HCT116 (cell line): Measurements from ENCODE around the gene MEIOC. TPM values are rescaled to one million over a fixed set of nuclear protein-coding genes. Genes with fewer than 3 reads are reported as not detected.

Experiments used
- ATAC-seq: fragments of 200-7000 bp; cut with Tn5 transposase; 2 replicates; pipeline ENCODE4 v1.9.1; 2020; ENCODE audit warnings: mild to moderate bottlenecking, moderate library complexity
- BruUV-seq: library from RNA; stranded (reverse); fragments of 400-500 nt; replicated peaks from 2 replicates; lab custom pipeline; 2021; lab: Mats Ljungman, UMichigan
- CTCF ChIA-PET: fragments of 300-600 bp; sonication (Branson Sonifier 250); formaldehyde crosslinking; loops from one replicate; lab custom pipeline; 2021; ENCODE audit warnings: antibody characterized with exemption; lab: Charles Lee
- POLR2A ChIA-PET: fragments of 300-600, 350-600 bp; sonication (Branson Sonifier 250); formaldehyde crosslinking; loops from one replicate; lab custom pipeline; 2021; ENCODE audit warnings: antibody characterized with exemption; lab: Charles Lee
- RAD21 ChIA-PET, 2 experiments: fragments of 300-600 bp; sonication (Branson Sonifier 250); formaldehyde crosslinking; loops; one replicate each; lab custom pipeline; 2023; ENCODE audit warnings: low total read pairs in 2 of 2; ENCODE audit not compliant: uncharacterized antibody in 2 of 2, unreplicated experiment in 2 of 2, low non-redundant PET in 1 of 2; lab: Charles Lee
- DNase-seq: peaks from one replicate; pipeline ENCODE4 v3.0.0-alpha.2; 2010; ENCODE audit warnings: low read depth, low spot score
- H2AFZ ChIP-seq: fragments of 200-600 bp; shearing (Covaris generic), sonication (generic); 2 replicates; pipeline ENCODE4 v1.6.1; 2017; ENCODE audit warnings: low read depth, mixed run types, mixed read lengths, antibody characterized with exemption, low read length; ENCODE audit not compliant: poor library complexity, severe bottlenecking
- H3K27ac ChIP-seq: 2 replicates; pipeline ENCODE4 v1.5.1; 2012; ENCODE audit warnings: low read depth, low read length
- H3K27me3 ChIP-seq: fragments of 200-600 bp; sonication (generic); 2 replicates; pipeline ENCODE4 v1.6.1; 2016; ENCODE audit warnings: mixed run types, low read length, mixed read lengths; ENCODE audit not compliant: insufficient read depth
- H3K36me3 ChIP-seq, 2 experiments: fragments of 200-500 bp in 1 of 2; fragments of 200-600 bp in 1 of 2; sonication (Bioruptor generic) in 1 of 2; sonication (generic) in 1 of 2; 2 replicates each; pipeline versions ENCODE4 v1.5.1 to v1.6.1; 2014 to 2016; ENCODE audit warnings: low read length in 2 of 2, inconsistent platforms in 1 of 2, mixed read lengths in 1 of 2, mixed run types in 1 of 2; ENCODE audit not compliant: insufficient read depth in 2 of 2, control insufficient read depth in 1 of 2
- H3K4me1 ChIP-seq, 2 experiments: fragments of 200-600 bp in 1 of 2; sonication (generic) in 1 of 2; 2 replicates each; pipeline versions ENCODE4 v1.5.1 to v1.6.1; 2012 to 2017; ENCODE audit warnings: low read length in 2 of 2, inconsistent platforms in 1 of 2, mild to moderate bottlenecking in 1 of 2, mixed read lengths in 1 of 2, mixed run types in 1 of 2, moderate library complexity in 1 of 2; ENCODE audit not compliant: insufficient read depth in 2 of 2, control insufficient read depth in 1 of 2
- H3K4me2 ChIP-seq: fragments of 200-600 bp; sonication (generic); 2 replicates; pipeline ENCODE4 v1.6.1; 2017; ENCODE audit warnings: mixed run types, low read length, mixed read lengths
- H3K4me3 ChIP-seq, 2 experiments: fragments of 200-600 bp in 1 of 2; sonication (generic) in 1 of 2; replicated peaks in 1 of 2; 2 replicates each; pipeline ENCODE4 v1.5.1; 2011 to 2016; ENCODE audit warnings: low read length in 2 of 2, control low read depth in 1 of 2, low read depth in 1 of 2, mild to moderate bottlenecking in 1 of 2, mixed read lengths in 1 of 2, mixed run types in 1 of 2
- H3K79me2 ChIP-seq: fragments of 200-600 bp; sonication (generic); 2 replicates; pipeline ENCODE4 v1.6.1; 2017; ENCODE audit warnings: mild to moderate bottlenecking, mixed run types, low read length, moderate library complexity, mixed read lengths; ENCODE audit not compliant: insufficient read depth
- H3K9ac ChIP-seq: fragments of 200-600 bp; sonication (generic); 2 replicates; pipeline ENCODE4 v1.6.1; 2016; ENCODE audit warnings: low read length, mixed read lengths
- H3K9me2 ChIP-seq: fragments of 200-600 bp; sonication (generic), shearing (Covaris generic); 2 replicates; pipeline ENCODE4 v1.6.1; 2017; ENCODE audit warnings: mixed run types, mild to moderate bottlenecking, moderate library complexity; ENCODE audit not compliant: insufficient read depth
- H3K9me3 ChIP-seq, 2 experiments: fragments of 200-500 bp in 1 of 2; fragments of 200-600 bp in 1 of 2; sonication (Bioruptor generic) in 1 of 2; sonication (generic) in 1 of 2; 2 replicates each; pipeline ENCODE4 v1.6.1; 2014 to 2017; ENCODE audit warnings: low read length in 2 of 2, mixed read lengths in 2 of 2, inconsistent platforms in 1 of 2, low read depth in 1 of 2, mild to moderate bottlenecking in 1 of 2, mixed run types in 1 of 2, moderate library complexity in 1 of 2; ENCODE audit not compliant: control insufficient read depth in 1 of 2, insufficient read depth in 1 of 2
- H4K20me1 ChIP-seq: fragments of 200-600 bp; sonication (generic), shearing (Covaris generic); 2 replicates; pipeline ENCODE4 v1.6.1; 2017; ENCODE audit warnings: mixed run types, mild to moderate bottlenecking, moderate library complexity; ENCODE audit not compliant: insufficient read depth
- ATF3 ChIP-seq: IDR thresholded peaks from 2 replicates; pipeline ENCODE4 v1.6.1; 2012
- CBX3 ChIP-seq: IDR thresholded peaks from 2 replicates; pipeline ENCODE4 v1.6.1; 2012; ENCODE audit warnings: low read depth
- CTCF ChIP-seq, 3 experiments: fragments of 200-600 bp in 1 of 3; sonication (generic) in 1 of 3; IDR thresholded peaks in 2 of 3; conservative IDR thresholded peaks in 1 of 3; 2 replicates each; pipeline ENCODE4 v1.5.1; 2012 to 2017; ENCODE audit warnings: low read depth in 2 of 3, low read length in 2 of 3, antibody characterized with exemption in 1 of 3, borderline replicate concordance in 1 of 3, control low read depth in 1 of 3, mild to moderate bottlenecking in 1 of 3, mixed read lengths in 1 of 3, mixed run types in 1 of 3, moderate library complexity in 1 of 3; ENCODE audit not compliant: insufficient read depth in 1 of 3
- EGR1 ChIP-seq: IDR thresholded peaks from 2 replicates; pipeline ENCODE4 v1.6.1; 2012; ENCODE audit warnings: low read depth
- ELF1 ChIP-seq: IDR thresholded peaks from 2 replicates; pipeline ENCODE4 v1.6.1; 2012; ENCODE audit warnings: low read depth, borderline replicate concordance
- FOSL1 ChIP-seq: IDR thresholded peaks from 2 replicates; pipeline ENCODE4 v1.6.1; 2012; ENCODE audit warnings: low read depth
- JUND ChIP-seq: IDR thresholded peaks from 2 replicates; pipeline ENCODE4 v1.6.1; 2012
- MAX ChIP-seq: IDR thresholded peaks from 2 replicates; pipeline ENCODE4 v1.6.1; 2012
- RAD21 ChIP-seq: IDR thresholded peaks from 2 replicates; pipeline ENCODE4 v1.6.1; 2012; ENCODE audit warnings: low read depth, mild to moderate bottlenecking
- REST ChIP-seq: IDR thresholded peaks from 2 replicates; pipeline ENCODE4 v1.6.1; 2012; ENCODE audit warnings: low read depth
- SIN3A ChIP-seq: IDR thresholded peaks from 2 replicates; pipeline ENCODE4 v1.6.1; 2012; ENCODE audit warnings: low read depth
- SP1 ChIP-seq: IDR thresholded peaks from 2 replicates; pipeline ENCODE4 v1.6.1; 2012; ENCODE audit warnings: low read depth
- TCF7L2 ChIP-seq: IDR thresholded peaks from 2 replicates; pipeline ENCODE4 v1.7.0; 2011; ENCODE audit warnings: borderline replicate concordance, inconsistent platforms; ENCODE audit not compliant: insufficient read depth, insufficient read length; ENCODE audit errors: extremely low read depth
- YY1 ChIP-seq: IDR thresholded peaks from 2 replicates; pipeline ENCODE4 v1.6.1; 2011; ENCODE audit warnings: low read length, low read depth, moderate library complexity, mild to moderate bottlenecking; ENCODE audit not compliant: insufficient replicate concordance; ENCODE audit errors: extremely low read depth
- ZBTB33 ChIP-seq: IDR thresholded peaks from 2 replicates; pipeline ENCODE4 v1.6.1; 2011; ENCODE audit warnings: mild to moderate bottlenecking, low read length, moderate library complexity; ENCODE audit not compliant: insufficient replicate concordance; ENCODE audit errors: extremely low read depth
- ZFX ChIP-seq: fragments of 450-650 bp; IDR thresholded peaks from 2 replicates; pipeline ENCODE4 v1.6.1; 2017
- ZNF274 ChIP-seq: fragments of 200-500 bp; sonication (Bioruptor generic); IDR thresholded peaks from 2 replicates; pipeline ENCODE4 v1.6.1; 2014; ENCODE audit warnings: mild to moderate bottlenecking, low read depth, low read length, inconsistent platforms
- intact Hi-C: fragments of 100-400 bp; cut with micrococcal nuclease; formaldehyde crosslinking; loops from 2 replicates; pipeline ENCODE4 v1.10.0; 2022
- total RNA-seq: library from RNA; stranded (reverse); gene quantifications from one replicate; pipeline ENCODE4 v1.2.1, GENCODE V29; 2021; ENCODE audit not compliant: unreplicated experiment

The MEIOC gene
- total RNA-seq, 1 experiment from 2014 or later: not detected

GRCh38 chr17:44655983-44656710 is at the start of gene MEIOC (continued):
- TF ChIP-seq ELF1: no peak

- H3K27me3 ChIP-seq: no peaks in the 10 kb centered on the region
- POLR2A ChIA-PET: no interaction called here
- no TSS peak for BruUV-seq
- TF ChIP-seq YY1 (no peak), RAD21 (no peak), ELF1 (no peak), ZBTB33 (no peak), JUND (no peak), ZFX (no peak), CTCF (IDR thresholded peaks at IDR 0.05 in 2 of 3, conservative IDR thresholded peaks at IDR 0.05 in 1 of 3; ENCODE audit: borderline replicate concordance in 1 of 3, insufficient read depth in 1 of 3, low read depth in 2 of 3, low read length in 2 of 3) (no peak), FOSL1 (no peak), TCF7L2 (no peak), ZNF274 (no peak), EGR1 (no peak), MAX (no peak), SP1 (no peak), CBX3 (no peak), ATF3 (no peak), SIN3A (no peak), REST (no peak)
Measured at GRCh38 chr17:44606658-44607057, 49.6 kb upstream of the MEIOC start.

More at GRCh38 chr17:44606658-44607057, 49.6 kb upstream of the MEIOC start:
- H4K20me1 ChIP-seq: no peaks in the 10 kb centered on the region
- no peaks in the 10 kb centered on the region for H3K9me3 ChIP-seq
- H3K4me3 ChIP-seq: no peak overlapping the region
- no peak overlapping the region for H3K27ac ChIP-seq
- no peak for DNase-seq
- no peaks in the 10 kb centered on the region for H3K36me3 ChIP-seq
- RAD21 ChIA-PET: no interaction called here
- H3K4me1 ChIP-seq: no peaks in the 10 kb centered on the region
- intact Hi-C loops: no loop called here
- CTCF ChIA-PET: no interaction called here
- H2AFZ ChIP-seq: no peak overlapping the region
- H3K4me2 ChIP-seq: no peak overlapping the region
- H3K9me2 ChIP-seq: no peaks in the 10 kb centered on the region
- no peak for ATAC-seq
- H3K79me2 ChIP-seq: no peaks in the 10 kb centered on the region
- no peak overlapping the region for H3K9ac ChIP-seq
